Limb (tissue), 2 donors: ENCODE measurements around the gene ZC3H8.
"Not testable (repeated sequence)": the region's sequence is repeated elsewhere in the genome, so short reads cannot be mapped to it uniquely, and the experiment has no call there.

ENCODE experiments used
- DNase-seq, 2 donors: peaks; one replicate each; pipeline ENCODE4 v3.0.0-alpha.2; 2016; ENCODE audit errors: extremely low spot score in 2 of 2

Gene ZC3H8

DNA sequence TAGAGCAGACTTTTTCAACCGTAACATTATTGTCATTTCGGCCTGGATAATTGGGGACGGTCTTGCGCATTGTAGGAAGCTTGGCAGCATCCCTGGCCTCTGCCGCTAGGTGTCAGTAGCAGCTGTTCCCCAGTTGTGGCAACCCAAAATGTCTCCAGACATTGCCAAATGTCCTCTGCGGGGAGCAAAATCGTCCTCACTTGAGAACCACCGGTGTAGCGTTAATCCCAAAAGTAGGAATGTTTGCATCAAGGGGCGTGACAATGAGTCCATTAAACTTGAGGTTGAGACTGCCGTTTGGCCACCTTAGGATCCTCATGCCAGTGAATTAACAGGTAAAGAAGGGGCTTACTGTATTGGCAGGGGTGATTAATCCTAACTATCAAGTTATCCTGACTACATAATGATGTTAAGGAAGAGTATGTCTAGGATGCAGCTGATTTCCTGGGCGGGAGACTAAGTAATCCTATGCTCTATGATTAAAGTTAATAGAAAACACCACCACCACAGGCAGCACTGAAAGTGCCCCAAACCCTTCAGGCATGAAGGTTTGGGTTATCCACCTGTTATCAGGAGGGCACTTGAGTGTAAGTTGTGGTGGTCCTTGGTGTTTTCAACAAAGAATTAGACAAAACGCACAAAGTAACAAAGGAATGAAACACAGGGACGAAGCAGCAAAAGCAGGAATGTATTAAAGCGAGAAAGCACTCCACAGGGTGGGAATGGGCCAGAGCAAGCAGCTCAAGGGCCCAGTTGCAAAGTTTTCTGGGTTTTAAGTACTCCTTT is 4.9 kb upstream of the ZC3H8 start:
- peak; percentile 82 to 85 for DNase-seq

GRCh38 chr2:112257575-112257974 is 2.7 kb upstream of the ZC3H8 start:
- DNase-seq = no peak

DNA sequence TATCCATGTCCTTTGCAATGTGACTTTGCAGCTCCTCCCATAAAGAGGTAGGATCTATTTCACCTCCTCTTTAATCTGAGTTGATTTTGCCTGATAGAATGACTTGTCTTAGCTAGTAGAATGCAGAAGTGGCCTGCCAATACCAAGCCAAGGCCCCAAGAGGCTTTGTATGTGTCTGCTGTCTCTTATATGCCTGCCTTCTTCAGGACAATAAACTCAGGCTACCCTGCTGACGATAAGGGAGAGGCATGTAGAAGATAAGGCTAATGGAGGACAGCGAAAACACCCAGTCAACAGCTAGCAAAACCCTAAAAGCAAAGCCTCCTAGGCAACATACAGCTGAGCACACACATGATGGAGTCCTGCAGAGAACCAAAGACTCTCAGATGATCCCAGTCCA is 1.8 kb upstream of the ZC3H8 start:
- DNase-seq = no peak

DNA sequence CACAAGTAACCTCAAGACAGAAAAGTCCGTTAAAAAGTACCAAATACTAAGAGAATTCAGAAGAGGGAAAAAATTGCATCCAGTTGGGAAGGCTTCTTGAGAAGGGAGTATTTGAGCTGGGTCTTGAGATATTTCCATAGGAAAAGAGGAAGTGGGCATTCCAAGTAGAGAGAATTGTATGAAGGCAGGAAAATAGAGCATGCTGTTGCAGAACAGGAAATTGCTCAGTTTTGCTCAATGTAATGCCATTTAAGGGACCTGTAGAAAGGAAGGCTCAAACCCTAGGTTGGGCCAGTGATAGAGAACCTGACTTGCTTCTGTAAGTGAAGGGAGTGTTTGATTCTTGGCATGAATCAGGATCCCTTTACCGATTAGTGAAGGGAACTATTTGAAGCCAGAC is 1.0 kb upstream of the ZC3H8 start:
- DNase-seq = no peak

GRCh38 chr2:112253261-112253815 is 1.5 kb downstream of the ZC3H8 start:
- DNase-seq = no peak

DNA sequence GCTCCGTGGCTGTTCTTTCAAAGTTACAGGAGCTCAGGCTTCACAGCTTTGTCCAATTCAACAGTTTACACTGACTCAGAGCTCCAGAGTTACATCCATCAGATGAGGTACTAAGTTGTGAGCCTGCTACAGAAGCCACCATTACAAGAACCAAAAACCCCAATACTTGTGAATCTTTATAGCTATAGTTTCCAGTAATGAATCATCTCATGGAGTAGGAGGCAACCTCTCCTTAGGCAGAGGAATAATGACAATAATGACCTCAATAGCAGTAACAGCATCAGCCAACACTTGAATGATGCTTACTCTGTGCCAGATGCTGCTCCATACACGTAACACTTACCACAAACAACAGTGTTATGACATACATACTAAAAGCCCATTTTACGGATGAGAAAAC is 3.6 kb downstream of the ZC3H8 start:
- no peak for DNase-seq

- DNase-seq = no peak
These were observed 10.0 kb downstream of the ZC3H8 start for GRCh38 chr2:112244854-112245253.

DNA sequence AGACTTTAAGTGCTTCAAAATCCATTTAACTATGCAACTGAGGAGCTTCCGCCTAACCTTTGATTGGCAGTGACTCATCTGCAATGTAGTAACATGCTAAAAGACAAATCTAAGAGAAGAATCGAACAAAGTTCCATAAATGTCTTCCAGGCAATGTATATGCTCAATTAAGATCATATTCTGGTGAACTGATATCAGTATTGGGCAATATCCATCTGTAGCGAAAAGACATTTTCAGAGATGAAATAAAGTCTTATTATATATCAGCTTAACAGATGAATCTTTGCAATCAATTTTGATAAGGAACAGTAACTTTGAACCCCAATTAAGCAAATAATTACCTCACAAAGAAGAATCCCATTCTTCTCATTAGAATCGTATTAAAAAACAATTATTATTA is 11.6 kb downstream of the ZC3H8 start:
- no peak for DNase-seq

DNA sequence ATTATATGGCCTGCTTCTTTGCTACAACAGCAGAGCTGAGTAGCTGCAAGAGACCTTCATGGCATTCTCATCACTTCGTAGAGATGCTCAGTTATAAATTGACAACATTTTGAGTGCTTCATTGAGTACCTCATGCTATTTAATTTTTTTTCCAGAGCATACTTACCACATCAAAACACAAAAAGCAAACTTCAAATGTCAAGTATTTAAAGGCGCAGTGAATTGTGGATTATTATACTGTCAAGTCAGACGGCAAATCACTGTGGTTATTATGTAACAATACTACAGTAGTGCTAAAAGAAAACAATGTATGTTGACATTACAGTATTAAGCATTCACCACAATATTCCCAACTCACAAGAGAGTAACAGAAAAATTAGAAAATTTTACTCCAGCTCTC is 12.5 kb downstream of the ZC3H8 start:
- no peak for DNase-seq

- no peak for DNase-seq
These were observed 15.0 kb downstream of the ZC3H8 start for GRCh38 chr2:112239862-112240261.

- no peak for DNase-seq
These were observed 24.5 kb downstream of the ZC3H8 start for GRCh38 chr2:112230371-112230770.

DNA sequence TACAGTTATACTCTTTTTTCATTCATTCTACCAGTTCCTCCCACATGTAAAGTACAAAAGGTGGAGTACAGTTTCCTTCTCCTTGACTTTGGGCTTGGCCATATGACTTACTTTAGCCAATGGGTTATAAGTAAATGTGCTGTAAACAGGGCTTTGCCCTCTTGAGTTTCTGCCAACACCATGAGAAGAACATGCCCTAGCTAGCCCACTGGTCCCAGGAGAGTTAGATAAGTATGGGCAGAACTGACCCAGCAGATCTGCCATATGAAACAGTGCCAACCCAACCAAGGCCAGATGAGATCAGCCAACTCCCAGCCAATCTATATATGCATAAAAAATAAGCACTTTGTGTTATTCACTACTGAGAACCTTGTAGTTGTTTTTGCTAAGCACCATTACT is 25.5 kb downstream of the ZC3H8 start:
- DNase-seq = no peak

- no peak for DNase-seq
These were observed 34.0 kb downstream of the ZC3H8 start for GRCh38 chr2:112220831-112221230.

GRCh38 chr2:112220186-112220585 is 34.7 kb downstream of the ZC3H8 start:
- no peak for DNase-seq

- DNase-seq = no peak
These were observed 37.0 kb downstream of the ZC3H8 start for GRCh38 chr2:112217854-112218253.

- DNase-seq = no peak
These were observed 38.7 kb downstream of the ZC3H8 start for GRCh38 chr2:112216167-112216566.

DNA sequence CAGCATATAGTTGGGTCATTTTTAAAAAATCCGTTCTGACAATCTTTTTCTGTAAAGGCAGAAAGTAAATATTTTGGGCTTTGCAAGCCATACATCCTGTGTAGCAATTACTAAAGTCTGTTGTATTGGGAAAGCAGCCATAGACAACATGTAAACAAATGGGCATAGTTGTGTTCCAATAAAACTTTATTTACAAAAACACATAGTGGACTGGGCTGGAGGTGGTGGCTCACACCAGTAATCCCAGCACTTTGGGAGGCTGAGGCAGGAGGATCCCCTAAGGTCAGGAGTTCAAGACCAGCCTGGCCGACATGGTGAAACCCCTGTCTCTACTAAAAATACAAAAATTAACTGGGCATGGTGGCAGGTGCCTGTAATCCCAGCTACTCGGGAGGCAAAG is 46.9 kb downstream of the ZC3H8 start:
- DNase-seq = not testable (repeated sequence)

DNA sequence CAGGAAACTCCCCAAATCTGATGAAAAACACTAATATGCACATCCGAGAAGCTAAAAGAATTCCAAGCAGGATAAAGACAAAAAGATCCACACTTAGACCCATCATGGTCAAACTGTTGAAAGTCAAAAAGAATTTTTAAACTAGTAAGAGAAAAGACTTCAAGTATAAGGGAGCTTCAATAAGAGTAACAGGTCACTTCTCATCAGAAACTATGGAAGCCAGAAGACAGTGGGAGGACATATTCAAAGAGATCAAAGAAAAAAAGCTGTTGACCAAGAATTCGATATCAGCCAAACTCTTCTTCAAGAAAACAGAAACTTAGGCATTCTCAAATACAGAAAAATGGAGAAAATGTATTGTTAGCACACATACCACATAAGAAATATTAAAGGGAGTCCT is 50.4 kb downstream of the ZC3H8 start:
- DNase-seq = no peak

DNA sequence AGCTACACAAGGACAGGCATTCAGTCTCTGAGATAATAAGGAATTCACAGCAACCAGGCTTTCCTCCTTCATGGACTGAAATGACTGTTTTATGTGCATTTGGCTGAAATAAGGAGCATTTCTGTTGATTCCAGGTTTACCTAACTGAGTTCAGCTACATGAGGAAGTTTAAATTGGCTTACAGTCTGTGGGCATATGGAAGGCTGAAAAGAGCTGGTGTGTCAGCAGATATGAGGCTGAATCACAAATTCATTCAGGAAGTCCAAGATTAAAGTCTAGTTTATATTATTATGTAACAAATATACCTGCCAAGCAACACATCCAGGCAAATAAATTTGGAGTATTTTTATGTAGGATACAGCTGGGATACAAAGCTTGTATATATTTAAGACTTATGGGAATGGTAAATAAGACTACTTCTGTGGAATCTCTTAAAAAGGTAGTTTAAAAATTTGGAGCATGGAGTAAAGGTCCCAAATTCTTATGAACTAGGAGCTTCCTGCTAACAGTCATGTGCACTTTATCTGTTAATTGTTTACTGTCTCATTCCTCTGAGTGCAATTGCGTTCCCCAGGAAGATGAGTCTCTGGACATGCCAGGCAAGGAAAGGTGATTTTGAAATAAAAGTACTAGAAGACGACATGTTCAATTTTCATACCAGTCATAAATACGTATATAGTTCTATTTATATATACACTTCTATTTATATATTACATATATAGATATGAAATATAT is 53.0 kb downstream of the ZC3H8 start:
- DNase-seq = peak in 1 of 2 donors; percentile 28

DNA sequence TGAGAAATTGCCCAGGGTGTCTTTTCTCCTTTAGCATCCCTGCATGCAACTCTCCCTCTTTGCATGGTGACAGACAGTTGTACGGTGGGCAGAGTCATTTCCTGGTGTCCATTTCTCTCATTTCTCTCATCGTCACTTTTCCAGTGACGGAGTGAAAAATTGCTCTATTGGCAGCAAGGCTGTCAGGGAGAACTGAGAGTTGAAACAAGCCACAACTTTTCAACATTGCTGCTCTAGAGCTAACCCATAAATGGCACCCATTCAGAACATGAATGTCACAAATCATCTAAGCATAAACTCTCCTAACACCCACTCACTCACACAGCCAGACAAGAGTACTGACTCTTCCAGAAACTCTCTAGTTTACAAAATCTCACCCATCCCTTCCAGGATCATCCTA is 55.7 kb downstream of the ZC3H8 start:
- no peak for DNase-seq

DNA sequence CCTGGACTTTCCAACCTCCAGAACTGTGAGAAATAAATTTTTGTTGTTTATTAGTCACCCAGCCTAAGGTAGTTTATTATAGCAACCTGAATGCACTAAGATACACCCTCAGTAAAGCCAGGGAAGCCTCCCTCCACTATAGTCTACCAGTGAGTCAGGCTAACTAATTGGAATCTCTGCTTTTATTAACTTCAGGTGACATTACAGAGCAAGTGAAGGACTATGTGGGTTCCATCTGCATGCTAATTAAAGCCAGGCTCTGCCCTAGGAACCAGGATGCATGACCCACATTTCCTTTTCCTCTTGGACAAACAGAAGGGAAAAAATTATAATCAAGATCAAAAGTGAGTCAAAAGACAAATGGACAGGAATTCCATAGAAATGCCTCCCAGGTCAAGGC is 56.1 kb downstream of the ZC3H8 start:
- no peak for DNase-seq

GRCh38 chr2:112197868-112198267 is 57.0 kb downstream of the ZC3H8 start:
- no peak for DNase-seq

- DNase-seq = no peak
These were observed 58.9 kb downstream of the ZC3H8 start for GRCh38 chr2:112195950-112196349.
